DMS 273 treated with DMSO at 0.1 percent for 48 hours (cell line): Measurements from ENCODE around the gene JARID2.
A peak's percentile ranks its signal among the peaks of the same experiment; 100 is the strongest.

Source experiments
- DNase-seq: peaks from one replicate; lab custom pipeline; 2025; lab: John Stamatoyannopoulos, UW

JARID2 gene

DNA sequence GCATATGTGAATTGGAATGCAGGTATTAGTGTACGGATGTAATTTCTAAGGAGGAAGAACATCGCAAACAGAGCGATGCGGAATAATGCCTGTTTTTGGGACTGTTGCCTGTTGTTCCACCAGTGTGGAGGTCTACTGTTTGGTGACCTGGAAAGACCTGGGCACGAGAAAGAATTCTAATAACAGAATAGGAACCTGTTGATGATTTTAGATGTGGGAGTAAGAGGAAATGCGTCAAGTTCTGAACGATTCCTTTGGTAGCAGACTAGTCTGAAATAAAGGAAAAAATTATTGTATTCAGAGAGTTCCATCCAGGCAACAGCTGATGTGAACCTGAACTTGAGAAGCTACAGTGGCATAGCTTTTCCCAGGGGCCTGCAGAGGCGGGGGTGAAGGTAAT lies 224.9 kb downstream of the JARID2 start:
- DNase-seq = no peak

- DNase-seq = no peak
Observed at GRCh38 chr6:15472621-15473020, 226.8 kb downstream of the JARID2 start.

GRCh38 chr6:15473174-15473573 lies 227.3 kb downstream of the JARID2 start:
- no peak for DNase-seq

DNA sequence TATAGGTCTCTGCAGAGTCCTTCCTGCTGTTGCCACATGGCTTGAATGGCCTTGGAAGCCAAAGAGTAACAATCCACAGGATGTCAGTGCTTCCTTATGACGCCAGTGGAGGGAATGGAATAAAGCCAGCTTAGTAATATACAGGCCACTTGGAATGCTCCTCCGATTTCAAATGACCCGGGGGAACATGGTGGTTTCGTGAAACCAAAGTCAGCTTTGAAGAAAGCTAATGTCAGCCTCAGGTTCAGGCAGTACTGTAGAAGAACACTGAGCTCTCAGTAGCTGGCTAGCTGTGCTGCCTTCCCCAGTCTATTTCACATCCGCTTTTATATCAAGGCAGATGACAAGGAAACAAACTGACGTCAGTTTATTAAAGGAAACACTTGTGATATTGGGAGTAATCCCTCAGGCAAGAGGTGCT lies 227.9 kb downstream of the JARID2 start:
- no peak for DNase-seq

- no peak for DNase-seq
Observed at GRCh38 chr6:15474196-15474595, 228.3 kb downstream of the JARID2 start.

- no peak for DNase-seq
Observed at GRCh38 chr6:15475261-15475660, 229.4 kb downstream of the JARID2 start.

- DNase-seq = no peak
Observed at GRCh38 chr6:15475872-15476271, 230.0 kb downstream of the JARID2 start.

DNA sequence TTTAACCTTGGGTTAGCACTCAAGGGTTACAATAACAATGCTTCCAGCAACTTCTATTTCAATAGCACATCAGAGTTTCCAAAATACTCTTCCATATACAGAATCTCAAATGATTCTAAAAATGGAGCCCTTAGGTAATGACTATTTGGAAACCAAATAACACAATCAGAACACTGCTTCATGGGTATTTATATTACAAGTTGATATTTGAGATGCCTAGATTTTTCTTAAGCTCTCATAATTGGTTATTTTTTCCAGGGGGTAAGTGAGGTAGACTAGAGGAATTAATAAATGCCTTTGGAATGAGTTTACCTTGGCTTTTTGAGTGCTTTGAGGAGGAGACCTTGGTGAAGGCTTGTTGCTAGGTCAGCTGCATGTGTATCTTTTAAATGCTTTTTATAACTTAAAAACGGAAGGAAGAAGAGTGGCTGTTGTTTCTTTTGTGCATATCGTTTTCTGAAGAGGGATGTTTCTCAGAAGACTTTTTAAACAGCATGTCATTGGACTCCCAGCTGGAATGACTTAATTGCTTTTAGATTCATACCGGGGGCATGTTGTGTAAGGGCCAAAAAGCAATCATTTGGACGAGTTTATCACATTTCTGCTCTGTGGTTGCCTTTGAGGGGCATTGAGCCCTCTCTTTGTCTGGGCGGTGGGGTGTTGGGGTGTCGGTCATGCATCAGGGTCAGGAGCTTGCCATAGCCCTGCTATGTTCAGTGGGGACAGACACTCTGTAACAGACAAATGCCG lies 230.9 kb downstream of the JARID2 start:
- no peak for DNase-seq

DNA sequence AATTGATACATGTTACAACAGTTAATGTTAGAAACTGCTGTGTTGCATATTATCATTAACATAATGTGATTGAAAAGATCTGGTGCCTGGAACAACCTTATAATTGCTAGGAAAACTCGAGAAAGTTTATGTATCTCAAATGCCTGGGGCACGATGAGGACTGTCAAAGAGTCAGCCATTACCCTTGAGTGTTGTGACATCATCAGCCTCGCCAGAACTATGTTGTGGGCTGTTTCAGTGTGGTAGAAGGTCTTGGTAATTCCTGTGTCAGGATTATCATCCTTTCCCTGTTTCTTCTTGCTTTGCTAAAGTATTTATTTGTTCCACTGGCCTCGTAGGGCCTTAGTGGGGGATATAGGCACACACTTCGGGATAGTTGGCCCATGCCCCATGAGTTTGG lies 231.9 kb downstream of the JARID2 start:
- no peak for DNase-seq

DNA sequence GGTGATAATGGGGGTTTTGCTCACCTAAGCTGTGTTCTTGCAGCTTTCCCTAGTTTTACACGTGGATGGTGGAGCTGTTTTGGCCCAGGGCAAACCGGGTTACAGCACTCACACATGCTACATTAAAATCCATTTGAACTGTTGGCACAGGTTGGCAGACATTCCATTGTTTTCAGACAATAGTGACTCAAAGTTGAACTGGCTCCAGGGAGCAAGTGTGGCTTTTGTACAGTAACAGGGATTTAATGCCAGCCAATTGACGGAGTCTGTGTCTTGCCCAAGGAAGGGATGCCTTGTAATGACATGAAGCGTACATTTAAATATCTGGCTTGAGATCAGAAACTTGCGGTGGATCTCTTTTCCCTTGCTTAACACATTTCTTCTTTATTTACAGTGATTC lies 233.9 kb downstream of the JARID2 start:
- no peak for DNase-seq

- DNase-seq = no peak
Observed at GRCh38 chr6:15480525-15480924, 234.7 kb downstream of the JARID2 start.

GRCh38 chr6:15481390-15482291 lies 235.8 kb downstream of the JARID2 start:
- DNase-seq = no peak

- no peak for DNase-seq
Observed at GRCh38 chr6:15483060-15483459, 237.2 kb downstream of the JARID2 start.

GRCh38 chr6:15484140-15484539 lies 238.3 kb downstream of the JARID2 start:
- DNase-seq = no peak

- no peak for DNase-seq
Observed at GRCh38 chr6:15484821-15485220, 239.0 kb downstream of the JARID2 start.

DNA sequence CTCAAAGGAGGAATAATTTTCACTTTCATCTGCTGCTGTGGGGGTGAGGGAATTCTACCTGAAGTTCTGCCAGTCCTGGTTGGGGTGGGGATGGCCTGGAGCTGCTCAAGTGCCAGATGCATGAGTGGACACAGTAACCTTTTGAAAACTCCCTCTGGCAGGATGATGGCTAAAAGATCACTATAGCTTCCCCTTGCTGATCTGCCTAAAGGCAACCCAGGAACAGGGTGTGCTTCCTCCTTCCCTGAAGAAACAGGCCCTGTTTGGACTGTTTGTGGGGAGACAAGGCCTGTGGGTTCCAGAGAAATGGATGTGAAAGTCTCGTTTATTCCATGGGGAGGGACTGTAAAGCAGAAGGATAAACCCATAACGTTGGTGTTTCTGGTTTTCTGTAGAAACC lies 240.1 kb downstream of the JARID2 start:
- DNase-seq = no peak

DNA sequence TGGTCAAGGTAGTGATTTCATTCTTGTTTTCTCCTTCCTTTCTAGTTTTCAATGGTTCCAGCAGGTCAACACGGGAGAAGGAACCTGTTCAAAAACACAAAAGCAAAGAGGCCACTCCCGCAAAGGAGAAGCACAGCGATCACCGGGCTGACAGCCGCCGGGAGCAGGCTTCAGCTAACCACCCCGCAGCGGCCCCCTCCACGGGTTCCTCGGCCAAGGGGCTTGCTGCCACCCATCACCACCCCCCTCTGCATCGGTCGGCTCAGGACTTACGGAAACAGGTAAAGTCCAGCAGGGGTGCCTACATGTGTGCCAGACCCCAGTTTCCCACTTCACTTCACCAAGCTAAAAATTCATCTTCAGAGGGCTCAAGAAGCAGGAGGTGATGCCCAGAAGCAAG lies 241.4 kb downstream of the JARID2 start:
- no peak for DNase-seq

- no peak for DNase-seq
Observed at GRCh38 chr6:15489261-15489962, 243.5 kb downstream of the JARID2 start.

GRCh38 chr6:15490242-15491100 lies 244.6 kb downstream of the JARID2 start:
- no peak for DNase-seq

GRCh38 chr6:15491255-15491985 lies 245.6 kb downstream of the JARID2 start:
- peak; percentile 24 for DNase-seq

DNA sequence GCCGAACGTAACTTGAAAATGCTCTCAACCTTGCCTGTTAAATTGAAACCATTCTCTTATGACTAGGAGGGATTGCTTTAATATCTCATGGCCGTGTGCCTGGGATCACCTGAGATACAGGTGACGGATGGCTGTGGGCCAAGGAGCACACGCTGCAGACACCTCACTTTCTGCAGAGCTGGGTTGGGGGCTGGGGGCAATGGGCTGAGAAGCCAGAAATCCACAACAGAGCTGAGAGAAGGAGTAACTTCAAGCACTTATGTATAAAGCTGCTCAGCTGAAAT lies 246.1 kb downstream of the JARID2 start:
- no peak for DNase-seq
